ENCODE results near the gene NDFIP1. TPM values are rescaled to one million over a fixed set of nuclear protein-coding genes. Genes with fewer than 3 reads are reported as not detected.
"Not testable (repeated sequence)": the region's sequence is repeated elsewhere in the genome, so short reads cannot be mapped to it uniquely, and the experiment has no call there.

Gene NDFIP1
- total RNA-seq, 1 donor from 2014 or later: 57.0 TPM

DNA sequence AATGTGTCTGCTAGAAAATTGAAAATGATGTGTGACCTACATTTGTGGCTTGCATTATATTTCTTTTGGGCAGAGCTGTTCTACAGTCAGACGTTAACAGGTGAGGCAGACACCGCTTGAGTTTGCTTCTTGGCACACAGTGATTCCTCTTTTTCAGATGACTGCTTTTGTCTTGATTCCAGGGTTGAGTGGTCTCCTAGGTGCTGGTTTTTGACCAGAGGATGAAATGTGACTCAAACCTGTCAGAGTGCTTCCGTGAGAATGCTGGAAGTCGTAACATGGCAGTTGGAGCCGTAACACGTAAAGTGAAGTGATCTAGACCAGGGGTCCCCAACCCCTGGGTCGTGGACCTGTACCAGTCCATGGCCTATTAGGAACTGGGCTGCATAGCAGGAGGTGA, 28.3 kb upstream of the NDFIP1 start:
- peak; percentile 16 for DNase-seq (ENCODE audit: low read depth)
- no peak overlapping the region for H3K4me3 ChIP-seq (ENCODE audit: low read depth, low read length)
- TF ChIP-seq, protein P1, sequence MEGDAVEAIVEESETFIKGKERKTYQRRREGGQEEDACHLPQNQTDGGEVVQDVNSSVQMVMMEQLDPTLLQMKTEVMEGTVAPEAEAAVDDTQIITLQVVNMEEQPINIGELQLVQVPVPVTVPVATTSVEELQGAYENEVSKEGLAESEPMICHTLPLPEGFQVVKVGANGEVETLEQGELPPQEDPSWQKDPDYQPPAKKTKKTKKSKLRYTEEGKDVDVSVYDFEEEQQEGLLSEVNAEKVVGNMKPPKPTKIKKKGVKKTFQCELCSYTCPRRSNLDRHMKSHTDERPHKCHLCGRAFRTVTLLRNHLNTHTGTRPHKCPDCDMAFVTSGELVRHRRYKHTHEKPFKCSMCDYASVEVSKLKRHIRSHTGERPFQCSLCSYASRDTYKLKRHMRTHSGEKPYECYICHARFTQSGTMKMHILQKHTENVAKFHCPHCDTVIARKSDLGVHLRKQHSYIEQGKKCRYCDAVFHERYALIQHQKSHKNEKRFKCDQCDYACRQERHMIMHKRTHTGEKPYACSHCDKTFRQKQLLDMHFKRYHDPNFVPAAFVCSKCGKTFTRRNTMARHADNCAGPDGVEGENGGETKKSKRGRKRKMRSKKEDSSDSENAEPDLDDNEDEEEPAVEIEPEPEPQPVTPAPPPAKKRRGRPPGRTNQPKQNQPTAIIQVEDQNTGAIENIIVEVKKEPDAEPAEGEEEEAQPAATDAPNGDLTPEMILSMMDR (conservative IDR thresholded peaks at IDR 0.05; ENCODE audit: low read depth, low read length): no peak

DNA sequence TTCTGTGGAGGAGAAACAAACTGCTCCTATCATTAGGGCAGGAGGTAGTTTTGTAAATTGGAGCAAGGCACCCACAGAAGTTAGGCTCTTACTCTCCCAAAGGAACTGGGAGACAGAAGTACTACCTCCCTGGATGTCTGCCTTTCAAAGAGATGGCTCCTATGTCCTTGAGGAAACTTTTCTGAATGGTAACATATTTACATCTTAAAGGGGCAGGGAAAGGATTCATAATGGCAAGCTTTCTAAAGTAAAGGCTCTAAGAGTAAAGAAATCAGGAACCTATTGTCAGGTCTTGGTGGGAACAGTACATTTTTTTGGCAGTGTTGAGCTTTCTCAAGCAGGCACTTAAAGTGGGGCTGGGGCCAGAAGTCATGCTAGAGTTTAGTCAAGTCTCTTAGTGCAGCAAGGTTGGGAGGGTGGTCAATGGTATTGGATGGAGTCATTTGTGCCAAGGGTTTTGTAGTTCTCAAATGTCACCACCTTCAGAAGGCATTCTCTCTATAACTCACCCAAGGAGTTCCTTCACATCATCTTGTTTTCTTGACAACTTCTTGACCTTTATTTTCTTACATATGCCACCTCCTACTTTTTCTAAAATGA, 26.3 kb upstream of the NDFIP1 start:
- TF ChIP-seq, protein P1 (conservative IDR thresholded peaks at IDR 0.05; ENCODE audit: low read depth, low read length): no peak
- no peak overlapping the region for H3K4me3 ChIP-seq (ENCODE audit: low read depth, low read length)

DNA sequence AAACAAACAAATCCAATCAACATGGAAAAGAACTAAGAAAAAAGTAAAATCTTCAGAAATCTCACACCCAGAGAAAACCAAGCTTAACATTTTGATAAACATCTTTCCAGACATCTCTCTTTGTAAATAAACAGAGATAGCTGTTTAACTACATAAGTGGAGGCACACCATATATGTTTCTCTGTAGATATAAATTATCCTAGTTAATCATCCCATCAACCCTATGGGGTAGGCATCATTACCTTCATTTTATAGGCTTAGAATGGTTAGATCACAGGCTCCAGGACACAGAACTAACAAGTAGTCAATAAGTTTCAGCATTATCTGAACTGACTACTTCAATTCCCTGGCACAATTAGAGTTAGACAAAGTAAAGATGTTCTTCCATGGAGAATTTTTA, 22.4 kb upstream of the NDFIP1 start:
- no peak for DNase-seq (ENCODE audit: low read depth)
- TF ChIP-seq, protein P1 (conservative IDR thresholded peaks at IDR 0.05; ENCODE audit: low read depth, low read length): no peak
- H3K4me3 ChIP-seq (ENCODE audit: low read depth, low read length): no peak overlapping the region

More for the DNA sequence above, 26.3 kb upstream of the NDFIP1 start:
- DNase-seq (ENCODE audit: low read depth): no peak

DNA sequence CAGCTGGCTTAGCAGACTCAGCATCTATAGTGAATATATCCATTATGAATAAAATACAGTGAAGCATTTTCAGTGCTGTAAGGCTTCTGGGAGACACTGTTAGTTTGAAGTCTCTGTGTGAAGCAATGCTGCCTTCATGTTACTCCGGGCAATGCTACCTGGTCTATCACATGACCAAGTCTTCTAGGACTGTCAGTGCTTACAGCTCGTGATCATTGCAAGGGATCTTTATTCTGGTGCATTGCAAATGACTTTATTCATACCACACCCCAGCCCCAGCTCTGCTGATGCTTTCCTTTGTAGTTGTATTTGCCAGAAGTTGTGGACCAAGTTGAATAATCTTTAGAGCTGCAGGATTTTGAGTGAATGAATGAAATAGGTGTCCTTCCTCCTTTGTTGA, 21.9 kb upstream of the NDFIP1 start:
- DNase-seq (ENCODE audit: low read depth): no peak
- TF ChIP-seq, protein P1 (conservative IDR thresholded peaks at IDR 0.05; ENCODE audit: low read depth, low read length): no peak
- no peak overlapping the region for H3K4me3 ChIP-seq (ENCODE audit: low read depth, low read length)

DNA sequence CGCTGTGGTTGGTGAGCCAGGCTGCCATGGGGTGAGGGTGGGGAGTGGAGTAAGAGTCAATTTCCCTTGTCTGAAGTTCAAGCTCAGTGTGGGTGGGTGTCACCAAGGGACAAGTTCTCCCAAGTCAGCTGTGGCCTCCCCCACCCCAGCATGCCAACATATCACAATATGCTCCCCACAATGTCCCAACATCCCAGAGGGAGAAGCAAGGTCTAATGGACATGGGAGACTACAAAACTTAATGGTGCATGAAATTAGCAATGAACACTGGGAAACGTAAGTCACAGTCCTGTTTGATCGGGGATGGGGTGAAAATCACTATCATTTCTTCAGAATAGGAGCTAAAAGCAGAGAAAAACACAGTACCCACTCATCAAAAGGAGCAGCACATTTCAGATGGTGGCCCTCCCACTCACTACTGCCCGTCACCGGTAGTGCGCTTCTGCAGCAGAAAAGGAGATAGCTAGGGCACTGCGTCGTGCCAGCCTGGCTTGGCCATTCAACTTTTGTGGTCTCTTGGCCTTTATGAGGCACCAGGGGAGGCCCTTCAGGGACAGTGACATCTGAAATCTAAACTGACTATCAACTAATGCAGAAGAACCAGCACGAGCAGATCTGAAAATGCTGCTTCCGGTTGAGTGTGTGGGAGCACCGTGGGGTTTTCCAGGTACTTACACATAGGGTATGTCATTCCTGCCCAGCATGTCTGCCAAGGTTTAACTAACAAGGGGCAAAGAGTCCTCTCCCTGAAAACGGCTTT, 20.5 kb upstream of the NDFIP1 start:
- TF ChIP-seq, protein P1 (conservative IDR thresholded peaks at IDR 0.05; ENCODE audit: low read depth, low read length): no peak
- no peak for DNase-seq (ENCODE audit: low read depth)

DNA sequence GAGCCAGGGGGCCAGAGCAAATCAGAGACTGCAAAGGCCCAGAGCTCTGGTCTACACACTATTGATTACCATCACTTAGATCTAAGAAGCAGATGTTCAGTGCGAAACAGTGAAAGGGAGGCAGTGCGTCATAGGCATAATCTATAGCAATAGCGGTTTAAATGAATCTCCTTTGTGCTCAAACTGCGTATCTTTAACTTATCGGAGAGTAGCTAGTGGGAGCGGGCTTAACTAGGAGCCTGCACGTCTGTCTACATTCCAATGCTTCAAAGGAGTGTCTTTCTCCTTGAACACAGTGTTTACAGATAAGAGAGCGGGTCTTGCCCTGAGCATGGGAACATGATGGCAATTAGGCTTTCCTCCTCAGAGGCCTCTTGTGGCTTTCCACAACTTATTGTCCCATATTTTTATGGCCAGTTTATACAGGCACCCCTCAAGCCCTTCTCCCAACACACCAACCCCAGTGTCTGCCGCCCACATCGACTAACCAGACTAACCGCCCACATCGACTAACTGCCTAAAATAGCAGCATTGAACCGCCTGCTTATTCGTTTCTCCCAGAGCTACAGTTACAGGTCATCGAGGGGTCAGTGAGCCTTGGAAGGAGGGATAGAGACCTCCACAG, 19.6 kb upstream of the NDFIP1 start:
- not testable (repeated sequence) for DNase-seq (ENCODE audit: low read depth); H3K4me3 ChIP-seq (ENCODE audit: low read depth, low read length)

More for the DNA sequence above, 20.5 kb upstream of the NDFIP1 start:
- no peak overlapping the region for H3K4me3 ChIP-seq (ENCODE audit: low read depth, low read length)

DNA sequence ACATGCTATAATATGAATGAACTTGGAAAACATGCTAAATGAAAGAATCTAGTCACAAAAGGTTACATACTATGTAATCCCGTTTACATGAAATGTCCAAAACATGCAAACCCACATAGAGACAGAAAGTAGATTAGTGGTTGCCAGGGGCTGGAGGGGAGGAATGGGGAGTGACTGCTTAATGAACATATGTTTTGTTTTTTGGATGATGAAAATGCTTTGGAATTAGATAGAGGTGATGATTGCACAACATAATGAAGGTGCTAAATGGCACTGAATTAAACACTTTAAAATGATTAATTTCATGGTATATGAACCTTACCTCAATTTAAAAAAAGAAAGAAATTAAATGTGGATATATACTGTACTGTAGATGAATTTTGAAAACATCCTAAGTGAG, 17.6 kb upstream of the NDFIP1 start:
- DNase-seq (ENCODE audit: low read depth): no peak
- H3K4me3 ChIP-seq (ENCODE audit: low read depth, low read length): no peak overlapping the region
- TF ChIP-seq, protein P1 (conservative IDR thresholded peaks at IDR 0.05; ENCODE audit: low read depth, low read length): no peak
